ENCODE data around the gene TIPARP. TPM values are rescaled to one million over a fixed set of nuclear protein-coding genes. Genes with fewer than 3 reads are reported as not detected.

Gene TIPARP
- total RNA-seq, 1 experiment from 2014 or later: 20.4 TPM

DNA sequence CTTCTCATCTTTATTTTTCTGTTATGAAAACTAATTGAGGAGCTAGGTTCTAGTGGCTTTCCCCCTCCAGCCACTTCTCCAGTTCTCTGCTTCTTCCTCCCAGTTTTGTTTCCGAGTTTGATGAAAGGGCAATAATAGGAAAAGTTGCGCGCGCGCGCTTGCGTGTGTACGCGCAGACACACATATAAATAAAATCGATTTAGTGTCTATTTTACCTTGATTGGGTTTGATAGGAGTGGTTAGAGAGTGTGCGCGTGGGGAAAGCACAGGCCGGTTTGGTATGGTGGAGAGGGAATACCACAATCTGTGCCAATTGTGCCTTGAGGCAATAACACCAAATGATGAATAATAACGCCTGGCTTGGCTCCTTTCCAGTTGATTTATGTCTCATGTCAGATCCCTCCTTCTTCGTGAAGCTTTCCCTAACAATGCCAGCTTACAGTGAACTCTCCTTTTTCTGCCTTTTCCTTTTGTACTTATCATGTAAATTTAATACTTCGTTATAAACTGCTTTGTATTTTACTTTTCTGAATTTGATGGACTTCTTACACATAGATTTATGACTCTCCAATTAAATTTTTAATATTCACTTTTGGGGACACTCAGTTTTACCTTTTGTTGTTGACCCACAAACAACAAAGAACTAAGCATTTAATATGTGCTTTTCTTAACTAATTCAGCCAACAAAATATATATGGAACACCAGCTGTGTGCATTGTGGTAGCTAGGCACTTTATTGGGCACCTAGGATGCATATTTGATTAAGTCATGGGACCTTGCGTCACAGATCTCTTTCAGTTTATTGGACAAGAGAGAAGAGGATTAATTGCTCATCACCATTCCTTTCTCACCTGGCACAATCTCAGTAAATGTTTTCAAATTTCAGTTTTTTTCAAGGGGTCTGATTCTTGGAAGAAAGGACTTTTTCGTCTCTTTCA is 1.7 kb downstream of the TIPARP start:
- Histone ChIP-seq H3K27me3 (ENCODE audit: low read length) (no peaks in the 10 kb centered on the region), H3K4me2 (ENCODE audit: low read depth, low read length, poor library complexity, severe bottlenecking) (peak overlapping the region; percentile 88), H4K20me1 (ENCODE audit: insufficient read depth, low read depth, low read length) (peaks cover 22% of the 10 kb centered on the region), H3K36me3 (ENCODE audit: insufficient read depth, low read length) (peaks cover 15% of the 10 kb centered on the region), H2AFZ (ENCODE audit: low read length) (no peak overlapping the region), H3K9ac (ENCODE audit: low read length) (peak overlapping the region; percentile 80), H3K79me2 (ENCODE audit: low read length) (peaks cover 34% of the 10 kb centered on the region), H3K9me3 (ENCODE audit: low read length) (no peaks in the 10 kb centered on the region), H3K27ac (ENCODE audit: low read length) (no peak overlapping the region), H3K9me2 (replicated peaks; ENCODE audit: insufficient read depth, low read length) (no peaks in the 10 kb centered on the region), H3K4me3 (ENCODE audit: low read length) (peak overlapping the region; percentile 85), H3K4me1 (ENCODE audit: low read length) (peaks cover 60% of the 10 kb centered on the region)
- DNase-seq: peak; percentile 59

DNA sequence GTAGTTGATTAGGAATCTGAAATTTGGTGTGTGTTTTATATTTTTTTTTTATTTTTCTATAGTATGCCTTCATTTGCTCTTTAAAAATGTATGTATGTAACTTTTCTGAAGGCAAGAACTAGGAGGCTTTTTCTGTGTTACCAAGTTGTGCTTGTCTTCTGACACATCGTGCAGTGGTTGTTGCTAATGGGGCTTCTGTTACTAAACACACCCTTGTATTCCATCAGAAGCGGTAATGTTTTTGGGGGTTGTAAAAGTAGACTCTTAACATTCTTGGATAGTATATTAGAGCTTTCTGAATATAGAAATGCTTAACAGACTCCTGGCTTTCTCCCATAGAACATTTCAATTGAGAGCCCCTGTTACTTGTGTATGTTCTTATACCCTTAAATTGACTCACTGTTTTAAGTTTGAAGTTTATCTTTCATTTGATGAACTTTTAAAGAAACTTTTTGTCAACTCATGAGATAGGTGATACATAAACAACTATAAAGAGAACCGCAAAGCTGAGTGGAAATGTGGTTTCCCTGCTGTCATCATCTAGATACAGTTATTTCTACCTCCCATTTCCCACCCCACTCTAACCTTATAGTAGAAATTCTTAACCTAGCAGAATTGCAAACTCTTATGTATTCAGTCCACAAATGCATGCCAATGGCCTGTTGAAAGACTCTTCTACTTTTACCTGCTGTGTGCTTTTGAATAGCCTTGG is 2.5 kb downstream of the TIPARP start:
- Histone ChIP-seq H3K27ac (ENCODE audit: low read length) (no peak overlapping the region), H3K36me3 (ENCODE audit: insufficient read depth, low read length) (peaks cover 21% of the 10 kb centered on the region), H3K9me2 (replicated peaks; ENCODE audit: insufficient read depth, low read length) (no peaks in the 10 kb centered on the region), H3K4me1 (ENCODE audit: low read length) (peaks cover 69% of the 10 kb centered on the region), H4K20me1 (ENCODE audit: insufficient read depth, low read depth, low read length) (peaks cover 22% of the 10 kb centered on the region), H3K27me3 (ENCODE audit: low read length) (no peaks in the 10 kb centered on the region), H3K79me2 (ENCODE audit: low read length) (peaks cover 42% of the 10 kb centered on the region), H3K4me2 (ENCODE audit: low read depth, low read length, poor library complexity, severe bottlenecking) (peak overlapping the region; percentile 88), H3K9ac (ENCODE audit: low read length) (no peak overlapping the region), H3K9me3 (ENCODE audit: low read length) (no peaks in the 10 kb centered on the region), H2AFZ (ENCODE audit: low read length) (no peak overlapping the region), H3K4me3 (ENCODE audit: low read length) (no peak overlapping the region)
- DNase-seq: no peak

DNA sequence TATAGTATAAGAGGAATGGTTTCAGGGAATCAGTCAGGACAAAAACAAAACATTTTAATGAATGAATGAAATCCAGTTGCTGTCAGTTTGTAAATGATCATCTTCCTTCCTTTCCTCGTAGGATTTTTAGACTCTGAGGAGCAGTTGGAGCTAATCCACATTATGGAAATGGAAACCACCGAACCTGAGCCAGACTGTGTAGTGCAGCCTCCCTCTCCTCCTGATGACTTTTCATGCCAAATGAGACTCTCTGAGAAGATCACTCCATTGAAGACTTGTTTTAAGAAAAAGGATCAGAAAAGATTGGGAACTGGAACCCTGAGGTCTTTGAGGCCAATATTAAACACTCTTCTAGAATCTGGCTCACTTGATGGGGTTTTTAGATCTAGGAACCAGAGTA is 3.1 kb downstream of the TIPARP start:
- DNase-seq: no peak
- no peak overlapping the region for H3K4me3 ChIP-seq (ENCODE audit: low read length)
- H3K79me2 ChIP-seq (ENCODE audit: low read length): peaks cover 48% of the 10 kb centered on the region
- no peak overlapping the region for H3K27ac ChIP-seq (ENCODE audit: low read length)
- H3K36me3 ChIP-seq (ENCODE audit: insufficient read depth, low read length): peaks cover 21% of the 10 kb centered on the region
- H3K9me3 ChIP-seq (ENCODE audit: low read length): no peaks in the 10 kb centered on the region
- no peaks in the 10 kb centered on the region for H3K9me2 ChIP-seq (replicated peaks; ENCODE audit: insufficient read depth, low read length)
- H3K27me3 ChIP-seq (ENCODE audit: low read length): no peaks in the 10 kb centered on the region
- peak overlapping the region; percentile 2 for H3K4me2 ChIP-seq (ENCODE audit: low read depth, low read length, poor library complexity, severe bottlenecking)
- no peak overlapping the region for H2AFZ ChIP-seq (ENCODE audit: low read length)
- H3K9ac ChIP-seq (ENCODE audit: low read length): no peak overlapping the region
- H4K20me1 ChIP-seq (ENCODE audit: insufficient read depth, low read depth, low read length): peaks cover 22% of the 10 kb centered on the region
- H3K4me1 ChIP-seq (ENCODE audit: low read length): peaks cover 75% of the 10 kb centered on the region

DNA sequence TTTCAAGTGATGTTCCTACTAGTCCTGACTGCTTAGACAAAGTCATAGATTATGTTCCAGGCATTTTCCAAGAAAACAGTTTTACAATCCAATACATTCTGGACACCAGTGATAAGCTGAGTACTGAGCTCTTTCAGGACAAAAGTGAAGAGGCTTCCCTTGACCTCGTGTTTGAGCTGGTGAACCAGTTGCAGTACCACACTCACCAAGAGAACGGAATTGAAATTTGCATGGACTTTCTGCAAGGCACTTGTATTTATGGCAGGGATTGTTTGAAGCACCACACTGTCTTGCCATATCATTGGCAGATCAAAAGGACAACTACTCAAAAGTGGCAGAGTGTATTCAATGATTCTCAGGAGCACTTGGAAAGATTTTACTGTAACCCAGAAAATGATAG is 3.8 kb downstream of the TIPARP start:
- H3K27me3 ChIP-seq (ENCODE audit: low read length): no peaks in the 10 kb centered on the region
- H3K9ac ChIP-seq (ENCODE audit: low read length): no peak overlapping the region
- no peaks in the 10 kb centered on the region for H3K9me2 ChIP-seq (replicated peaks; ENCODE audit: insufficient read depth, low read length)
- peak overlapping the region; percentile 2 for H3K4me2 ChIP-seq (ENCODE audit: low read depth, low read length, poor library complexity, severe bottlenecking)
- H4K20me1 ChIP-seq (ENCODE audit: insufficient read depth, low read depth, low read length): peaks cover 22% of the 10 kb centered on the region
- H3K4me3 ChIP-seq (ENCODE audit: low read length): no peak overlapping the region
- H2AFZ ChIP-seq (ENCODE audit: low read length): no peak overlapping the region
- peaks cover 55% of the 10 kb centered on the region for H3K79me2 ChIP-seq (ENCODE audit: low read length)
- peak; percentile 63 for DNase-seq
- peaks cover 21% of the 10 kb centered on the region for H3K36me3 ChIP-seq (ENCODE audit: insufficient read depth, low read length)
- no peak overlapping the region for H3K27ac ChIP-seq (ENCODE audit: low read length)
- peaks cover 81% of the 10 kb centered on the region for H3K4me1 ChIP-seq (ENCODE audit: low read length)
- no peaks in the 10 kb centered on the region for H3K9me3 ChIP-seq (ENCODE audit: low read length)

DNA sequence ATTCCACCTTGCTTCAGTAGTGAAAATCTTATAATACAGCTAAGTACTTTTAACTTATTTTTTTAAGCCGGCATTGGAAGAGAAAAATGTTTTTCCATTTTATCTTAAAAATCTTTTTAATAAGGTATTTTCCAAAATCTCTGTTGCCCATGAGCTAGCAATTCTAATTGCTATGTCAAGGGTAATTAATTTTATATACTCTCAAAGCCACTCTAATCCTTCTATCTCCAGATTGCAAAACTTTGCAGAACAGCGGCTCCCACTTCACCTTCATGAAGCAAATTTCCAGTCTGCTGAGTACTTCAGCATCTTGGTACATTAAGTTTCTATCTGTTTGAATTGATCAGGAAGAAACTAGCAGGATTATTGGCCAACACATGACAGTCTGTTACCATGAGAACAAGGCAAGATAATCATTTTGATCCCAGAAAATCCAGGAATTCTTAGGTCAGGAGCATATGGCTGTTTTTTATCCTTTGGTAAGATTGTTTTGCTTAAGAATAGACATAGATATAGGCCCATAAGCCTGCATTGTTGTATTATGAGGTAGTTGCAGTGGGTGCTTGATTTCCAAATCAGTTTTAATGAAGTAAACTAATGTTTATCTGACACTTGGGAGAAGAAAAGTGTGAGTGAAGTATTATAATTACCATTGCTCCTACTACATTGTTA is 6.0 kb downstream of the TIPARP start:
- DNase-seq: peak; percentile 51
- H3K4me1 ChIP-seq (ENCODE audit: low read length): peaks cover 97% of the 10 kb centered on the region
- peaks cover 21% of the 10 kb centered on the region for H3K36me3 ChIP-seq (ENCODE audit: insufficient read depth, low read length)
- H3K4me2 ChIP-seq (ENCODE audit: low read depth, low read length, poor library complexity, severe bottlenecking): peak overlapping the region; percentile 70
- peaks cover 75% of the 10 kb centered on the region for H3K79me2 ChIP-seq (ENCODE audit: low read length)
- H3K9me2 ChIP-seq (replicated peaks; ENCODE audit: insufficient read depth, low read length): no peaks in the 10 kb centered on the region
- peak overlapping the region; percentile 52 for H3K4me3 ChIP-seq (ENCODE audit: low read length)
- H2AFZ ChIP-seq (ENCODE audit: low read length): no peak overlapping the region
- H3K27ac ChIP-seq (ENCODE audit: low read length): peak overlapping the region; percentile 83
- H3K9ac ChIP-seq (ENCODE audit: low read length): peak overlapping the region; percentile 28
- H4K20me1 ChIP-seq (ENCODE audit: insufficient read depth, low read depth, low read length): peaks cover 22% of the 10 kb centered on the region
- H3K27me3 ChIP-seq (ENCODE audit: low read length): no peaks in the 10 kb centered on the region
- H3K9me3 ChIP-seq (ENCODE audit: low read length): no peaks in the 10 kb centered on the region

DNA sequence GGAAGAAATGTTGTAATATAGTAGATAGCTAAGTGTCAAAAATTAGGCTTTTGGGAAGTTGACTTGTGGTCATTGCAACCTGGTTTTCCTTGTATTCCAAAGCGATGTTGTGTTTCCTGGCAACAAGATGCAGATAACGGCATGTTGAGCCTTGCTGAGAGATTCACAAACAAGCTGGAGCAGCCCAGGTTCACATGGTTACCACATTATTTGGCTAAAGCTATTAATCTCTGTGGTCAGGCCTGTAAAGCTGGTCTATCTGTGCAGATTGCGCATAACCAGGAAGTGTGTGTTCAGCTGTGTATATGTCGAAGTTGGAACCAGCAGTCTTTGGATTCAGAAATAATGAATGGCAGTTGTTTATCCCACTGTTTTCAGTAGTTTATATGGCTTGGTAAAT is 6.6 kb downstream of the TIPARP start:
- DNase-seq: peak; percentile 89
- peaks cover 28% of the 10 kb centered on the region for H4K20me1 ChIP-seq (ENCODE audit: insufficient read depth, low read depth, low read length)
- H3K36me3 ChIP-seq (ENCODE audit: insufficient read depth, low read length): peaks cover 21% of the 10 kb centered on the region
- H3K4me2 ChIP-seq (ENCODE audit: low read depth, low read length, poor library complexity, severe bottlenecking): peak overlapping the region; percentile 70
- no peaks in the 10 kb centered on the region for H3K9me2 ChIP-seq (replicated peaks; ENCODE audit: insufficient read depth, low read length)
- peaks cover 100% of the 10 kb centered on the region for H3K4me1 ChIP-seq (ENCODE audit: low read length)
- peak overlapping the region; percentile 52 for H3K4me3 ChIP-seq (ENCODE audit: low read length)
- no peak overlapping the region for H2AFZ ChIP-seq (ENCODE audit: low read length)
- no peaks in the 10 kb centered on the region for H3K9me3 ChIP-seq (ENCODE audit: low read length)
- H3K79me2 ChIP-seq (ENCODE audit: low read length): peaks cover 77% of the 10 kb centered on the region
- no peaks in the 10 kb centered on the region for H3K27me3 ChIP-seq (ENCODE audit: low read length)
- peak overlapping the region; percentile 83 for H3K27ac ChIP-seq (ENCODE audit: low read length)
- peak overlapping the region; percentile 30 for H3K9ac ChIP-seq (ENCODE audit: low read length)

DNA sequence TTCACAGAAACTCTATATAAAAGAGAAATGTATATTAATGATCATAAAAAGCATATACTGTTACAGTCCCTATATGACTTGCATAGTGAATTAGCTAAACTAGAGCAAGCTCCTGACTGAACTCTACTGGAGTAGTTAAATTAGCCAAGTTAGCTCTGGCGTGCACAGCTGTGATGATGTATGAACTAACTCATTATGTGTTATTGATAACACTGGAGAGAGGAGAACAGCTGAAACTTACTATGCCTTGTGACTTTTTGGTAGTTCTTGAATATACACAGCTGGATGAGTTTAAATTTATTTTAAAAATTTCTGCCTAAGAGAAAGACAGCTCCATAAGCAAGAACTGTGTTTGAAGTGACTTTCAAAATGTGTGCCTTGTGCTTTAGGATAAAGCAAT is 8.1 kb downstream of the TIPARP start:
- H3K4me3 ChIP-seq (ENCODE audit: low read length): peak overlapping the region; percentile 52; the same call in 1 of the 2 replicates
- H3K36me3 ChIP-seq (ENCODE audit: insufficient read depth, low read length): peaks cover 21% of the 10 kb centered on the region
- H3K4me2 ChIP-seq (ENCODE audit: low read depth, low read length, poor library complexity, severe bottlenecking): peak overlapping the region; percentile 70
- no peaks in the 10 kb centered on the region for H3K27me3 ChIP-seq (ENCODE audit: low read length)
- no peaks in the 10 kb centered on the region for H3K9me3 ChIP-seq (ENCODE audit: low read length)
- peaks cover 100% of the 10 kb centered on the region for H3K4me1 ChIP-seq (ENCODE audit: low read length)
- no peaks in the 10 kb centered on the region for H3K9me2 ChIP-seq (replicated peaks; ENCODE audit: insufficient read depth, low read length)
- H3K27ac ChIP-seq (ENCODE audit: low read length): peak overlapping the region; percentile 83
- peaks cover 74% of the 10 kb centered on the region for H3K79me2 ChIP-seq (ENCODE audit: low read length)
- H2AFZ ChIP-seq (ENCODE audit: low read length): no peak overlapping the region
- no peak overlapping the region for H3K9ac ChIP-seq (ENCODE audit: low read length)
- peaks cover 19% of the 10 kb centered on the region; the same call in 1 of the 2 replicates for H4K20me1 ChIP-seq (ENCODE audit: insufficient read depth, low read depth, low read length)
- no peak for DNase-seq
